Measurements from ENCODE around the gene CACNA2D4. TPM values are rescaled to one million over a fixed set of nuclear protein-coding genes. Genes with fewer than 3 reads are reported as not detected.
A peak's percentile ranks its signal among the peaks of the same experiment; 100 is the strongest.
"Not testable (repeated sequence)": the region's sequence is repeated elsewhere in the genome, so short reads cannot be mapped to it uniquely, and the experiment has no call there.

CACNA2D4 gene
- 1.1 TPM for total RNA-seq
- long read RNA-seq: 0 reads

- DNase-seq (ENCODE audit: missing footprints): no peak
- no peak for ATAC-seq
- intact Hi-C loops (cut with DNase I): no loop called here
Observed at GRCh38 chr12:1918081-1918883, at the start of gene CACNA2D4. Gene CACNA2D4 (minus strand): TSS chr12:1918652. CDS start chr12:1918473, 179 bp downstream.

GRCh38 chr12:1966561-1967226, 48.2 kb upstream of the CACNA2D4 start:
- DNase-seq (ENCODE audit: missing footprints) (no peak), ATAC-seq (peak; percentile 66)
- intact Hi-C loops (cut with DNase I): no loop called here

- intact Hi-C loops (cut with DNase I): no loop called here
- DNase-seq (ENCODE audit: missing footprints) (no peak), ATAC-seq (no peak)
Observed at GRCh38 chr12:1965916-1966315, 47.5 kb upstream of the CACNA2D4 start.

- DNase-seq (ENCODE audit: missing footprints): no peak
- intact Hi-C loops (cut with DNase I): no loop called here
- ATAC-seq: no peak
Observed at GRCh38 chr12:1962051-1963020, 43.9 kb upstream of the CACNA2D4 start.

GRCh38 chr12:1956716-1957115, 38.3 kb upstream of the CACNA2D4 start:
- DNase-seq (ENCODE audit: missing footprints) (no peak), ATAC-seq (no peak)
- intact Hi-C loops (cut with DNase I): no loop called here

- intact Hi-C loops (cut with DNase I): no loop called here
- peak; percentile 88 for ATAC-seq
- no peak for DNase-seq (ENCODE audit: missing footprints)
Observed at GRCh38 chr12:1949771-1950470, 31.5 kb upstream of the CACNA2D4 start.

GRCh38 chr12:1948883-1949282, 30.4 kb upstream of the CACNA2D4 start:
- ATAC-seq (no peak), DNase-seq (ENCODE audit: missing footprints) (no peak)
- intact Hi-C loops (cut with DNase I): no loop called here

GRCh38 chr12:1947081-1947480, 28.6 kb upstream of the CACNA2D4 start:
- intact Hi-C loops (cut with DNase I): no loop called here
- ATAC-seq (no peak), DNase-seq (ENCODE audit: missing footprints) (no peak)

- DNase-seq (ENCODE audit: missing footprints) (no peak), ATAC-seq (no peak)
- intact Hi-C loops (cut with DNase I): no loop called here
Observed at GRCh38 chr12:1946296-1946695, 27.8 kb upstream of the CACNA2D4 start.

GRCh38 chr12:1945502-1945901, 27.1 kb upstream of the CACNA2D4 start:
- intact Hi-C loops (cut with DNase I); ATAC-seq; DNase-seq (ENCODE audit: missing footprints): not testable (repeated sequence)

- DNase-seq (ENCODE audit: missing footprints) (peak; percentile 93), ATAC-seq (peak; percentile 86)
- intact Hi-C loops (cut with DNase I): loop anchor here (1.0 to 5.0 kb wide), 3 partner anchors 144 to 308 kb away; no protein-coding TSS in a partner anchor
Observed at GRCh38 chr12:1939801-1940607, 21.6 kb upstream of the CACNA2D4 start.

- no peak for ATAC-seq
- intact Hi-C loops (cut with DNase I): loop anchor here (5.0 kb wide), 2 partner anchors 287 to 307 kb away; no protein-coding TSS in a partner anchor
- DNase-seq (ENCODE audit: missing footprints): no peak
Observed at GRCh38 chr12:1939331-1939730, 20.9 kb upstream of the CACNA2D4 start.

GRCh38 chr12:1937481-1938224, 19.2 kb upstream of the CACNA2D4 start:
- DNase-seq (ENCODE audit: missing footprints) (no peak), ATAC-seq (no peak)
- intact Hi-C loops (cut with DNase I): loop anchor here (5.0 kb wide), 2 partner anchors 285 to 305 kb away; no protein-coding TSS in a partner anchor

GRCh38 chr12:1936406-1937320, 18.2 kb upstream of the CACNA2D4 start:
- no peak for DNase-seq (ENCODE audit: missing footprints)
- ATAC-seq: peak; percentile 73
- intact Hi-C loops (cut with DNase I): loop anchor here (5.0 kb wide), 2 partner anchors 284 to 304 kb away; no protein-coding TSS in a partner anchor

- ATAC-seq (no peak), DNase-seq (ENCODE audit: missing footprints) (no peak)
- intact Hi-C loops (cut with DNase I): loop anchor here (5.0 kb wide), 2 partner anchors 284 to 304 kb away; no protein-coding TSS in a partner anchor
Observed at GRCh38 chr12:1935700-1936378, 17.4 kb upstream of the CACNA2D4 start.

All from Right ventricle myocardium inferior (tissue), 1 donor.